Stimulated activated CD8-positive, alpha-beta memory T cell treated with anti-CD3 and anti-CD28 coated beads, Interleukin-7, amount 100 ng/mL, for 24 hours (primary cell): Measurements from ENCODE around the gene DMRTC2.

ENCODE experiments used
- DNase-seq: peaks from one replicate; pipeline ENCODE4 v3.0.0-alpha.2; 2020; ENCODE audit warnings: low read depth

The DMRTC2 gene

DNA sequence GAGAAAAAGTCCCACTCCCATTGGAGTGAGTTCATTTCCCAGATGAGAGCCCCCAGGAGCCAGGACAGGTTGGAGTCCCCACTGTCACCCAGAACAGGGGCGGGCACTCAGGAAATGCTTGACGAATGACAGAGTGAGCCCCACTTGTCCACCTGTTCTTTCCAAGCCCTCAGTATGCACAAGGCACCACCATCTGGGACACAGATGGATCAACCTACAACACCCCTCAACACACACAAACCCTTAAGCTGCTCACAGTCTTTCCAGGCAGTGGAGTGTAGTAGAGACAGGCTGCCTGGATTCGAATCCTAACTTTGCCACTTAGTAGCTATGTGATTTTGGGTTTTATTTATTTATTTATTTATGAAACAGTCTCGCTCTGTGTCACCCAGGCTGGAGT lies 46.1 kb downstream of the DMRTC2 start:
- DNase-seq = no peak

DNA sequence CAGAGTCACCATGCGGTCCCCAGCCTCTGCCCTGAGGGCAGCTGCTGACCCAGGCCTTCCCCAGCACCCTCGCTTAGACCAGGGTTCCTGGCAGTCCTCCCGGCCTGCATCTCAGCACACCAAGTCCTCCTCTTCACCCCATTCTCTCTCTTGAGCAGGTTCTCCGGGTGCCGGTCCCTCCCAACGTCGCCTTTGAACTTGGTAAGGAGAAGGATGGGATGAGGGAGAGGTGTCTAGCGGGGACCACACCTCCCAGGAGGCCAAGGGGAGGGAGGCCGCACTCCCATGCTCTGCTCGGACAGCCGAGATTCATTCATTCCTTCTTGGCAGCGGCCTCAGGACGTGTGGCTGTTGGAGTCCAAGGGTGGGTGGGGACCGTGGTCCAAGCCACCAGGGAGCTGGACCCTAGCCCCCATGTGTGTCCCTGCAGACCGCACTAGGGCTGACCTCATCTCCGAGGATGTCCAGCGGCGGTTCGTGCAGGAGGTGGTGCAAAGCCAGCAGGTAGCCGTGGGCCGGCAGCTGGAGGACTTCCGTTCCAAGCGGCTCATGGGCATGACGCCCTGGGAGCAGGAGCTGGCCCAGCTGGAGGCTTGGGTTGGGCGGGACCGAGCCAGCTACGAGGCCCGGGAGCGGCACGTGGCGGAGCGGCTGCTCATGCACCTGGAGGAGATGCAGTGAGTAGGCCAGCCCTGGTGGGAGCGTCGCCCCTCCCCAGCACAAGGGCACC lies 47.5 kb downstream of the DMRTC2 start:
- DNase-seq = no peak

DNA sequence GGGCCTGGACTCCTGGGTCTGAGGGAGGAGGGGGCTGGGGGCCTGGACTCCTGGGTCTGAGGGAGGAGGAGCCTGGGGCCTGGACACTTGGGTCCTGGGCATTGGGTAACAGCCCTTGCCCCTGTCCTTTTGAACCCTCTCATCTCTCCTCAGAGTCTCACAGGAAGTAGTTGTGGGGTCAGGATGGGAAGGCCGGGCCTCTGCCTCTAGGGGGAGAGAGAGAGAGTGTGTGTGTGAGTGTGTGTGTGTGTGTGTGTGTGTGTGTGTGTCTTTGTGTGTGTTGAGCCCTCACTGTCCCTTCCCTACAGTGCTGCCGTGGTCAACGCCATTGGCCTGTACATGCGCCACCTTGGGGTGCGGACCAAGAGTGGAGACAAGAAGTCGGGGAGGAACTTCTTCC lies 49.1 kb downstream of the DMRTC2 start:
- DNase-seq = no peak

DNA sequence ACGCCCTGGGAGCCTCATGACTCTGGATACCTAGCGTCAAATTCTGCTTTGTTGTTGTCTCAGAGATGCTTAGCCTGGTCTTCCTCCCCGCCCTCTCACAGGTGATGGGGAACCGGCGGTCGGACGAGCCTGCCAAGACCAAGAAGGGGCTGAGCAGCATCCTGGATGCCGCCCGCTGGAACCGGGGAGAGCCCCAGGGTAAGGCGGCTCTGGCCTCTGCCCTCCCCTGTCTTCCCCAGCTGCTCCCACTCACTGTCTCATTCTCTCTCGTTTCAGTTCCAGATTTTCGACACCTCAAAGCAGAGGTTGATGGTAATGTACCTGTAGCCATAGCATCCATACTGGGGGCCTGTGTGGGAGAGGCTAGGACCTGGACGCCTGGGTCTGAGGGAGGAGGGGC lies 49.5 kb downstream of the DMRTC2 start:
- no peak for DNase-seq

DNA sequence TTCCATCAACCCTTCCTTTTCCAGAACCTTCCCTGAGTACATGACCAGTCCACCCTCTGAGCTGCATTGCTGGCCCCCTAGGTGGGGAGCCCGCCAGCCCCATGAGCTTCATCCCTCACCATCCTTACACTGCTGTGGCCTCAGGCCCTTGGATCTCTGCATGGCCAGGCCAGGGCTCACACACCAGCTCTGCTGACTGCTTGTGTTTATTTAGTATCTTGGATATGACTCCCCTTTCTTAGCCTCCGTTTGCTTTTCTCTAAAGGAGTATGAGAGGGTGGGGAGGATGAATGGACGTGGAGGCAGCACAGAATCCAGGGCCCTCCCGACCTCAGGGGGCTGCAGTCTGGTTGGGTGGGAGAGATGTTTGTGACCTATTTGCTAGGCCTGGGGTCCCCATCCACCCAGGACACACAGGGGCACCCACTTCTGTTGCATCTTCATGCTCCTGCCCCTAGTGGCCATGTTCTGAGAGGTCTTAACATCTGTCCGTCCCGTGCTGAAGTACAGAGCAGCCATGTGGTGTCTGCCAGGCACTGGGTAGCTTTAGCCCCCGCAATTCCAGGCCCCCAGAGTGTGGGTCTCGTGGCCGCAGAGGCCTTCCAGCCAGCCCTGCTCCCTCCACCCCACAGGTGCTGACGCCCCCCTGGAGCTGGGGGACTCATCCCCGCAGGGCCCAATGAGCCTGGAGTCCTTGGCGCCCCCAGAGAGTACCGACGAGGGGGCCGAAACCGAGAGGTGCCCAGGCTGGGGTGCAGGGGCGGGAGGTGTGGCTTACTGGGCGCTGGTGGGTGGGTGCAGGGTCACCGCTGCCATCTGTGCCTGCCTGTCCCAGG lies 51.1 kb downstream of the DMRTC2 start:
- no peak for DNase-seq

DNA sequence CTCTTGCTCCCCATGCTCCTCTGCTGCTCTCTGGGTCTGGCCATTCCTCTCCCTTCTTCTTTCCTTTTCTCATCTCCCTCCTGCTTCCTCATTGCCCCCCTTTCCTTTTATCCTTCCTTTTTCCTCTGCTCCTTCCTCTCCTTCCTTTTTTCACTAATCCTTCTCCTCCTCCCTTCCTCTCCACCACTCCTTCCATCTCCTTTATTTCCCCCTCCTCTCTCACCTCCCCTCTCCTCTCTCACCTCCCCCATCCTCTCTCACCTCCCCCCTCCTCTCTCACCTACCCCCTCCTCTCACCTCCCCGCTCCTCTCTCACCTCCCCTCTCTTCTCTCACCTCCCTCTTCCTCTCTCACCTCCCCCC lies 51.7 kb downstream of the DMRTC2 start:
- no peak for DNase-seq

DNA sequence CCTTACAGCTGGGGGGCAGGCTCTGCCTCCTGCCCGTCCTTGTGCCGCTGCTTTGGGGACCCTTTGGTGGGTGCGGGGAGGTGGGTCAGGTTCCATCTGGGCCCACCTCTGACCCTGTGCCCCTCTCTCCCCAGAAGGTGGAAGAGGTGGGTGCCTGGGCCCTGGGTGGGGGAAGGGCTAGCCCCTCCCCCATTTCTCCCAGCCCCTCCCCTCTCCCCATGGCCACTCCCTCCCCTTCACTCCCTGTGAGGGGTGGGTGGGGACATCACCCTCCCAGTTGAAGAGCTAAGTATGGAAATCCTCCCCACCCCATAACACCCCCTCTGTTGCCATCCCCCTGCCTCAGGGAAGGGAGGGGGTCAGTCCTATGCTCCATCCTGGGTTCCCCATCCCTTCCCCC lies 52.3 kb downstream of the DMRTC2 start:
- no peak for DNase-seq

DNA sequence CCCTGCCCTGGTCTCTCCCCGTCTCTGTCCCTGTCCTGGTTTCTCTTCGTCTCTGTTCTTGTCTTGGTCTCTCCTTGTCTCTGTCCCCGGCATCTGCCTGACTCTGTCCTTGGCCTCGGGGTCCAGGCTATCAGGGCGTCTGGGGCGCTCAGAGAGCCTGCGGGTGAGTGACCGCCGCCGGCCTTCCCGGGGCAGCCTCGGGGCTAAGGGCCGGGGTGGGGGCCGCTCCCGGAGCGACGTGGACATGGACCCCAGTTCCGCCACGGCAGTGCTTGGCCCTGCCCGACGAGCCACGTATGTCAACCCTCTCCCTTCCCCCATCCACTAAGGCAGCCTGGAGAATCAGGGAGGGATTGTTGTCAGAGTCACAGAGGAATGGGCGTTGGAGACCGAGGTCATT lies 53.0 kb downstream of the DMRTC2 start:
- no peak for DNase-seq

DNA sequence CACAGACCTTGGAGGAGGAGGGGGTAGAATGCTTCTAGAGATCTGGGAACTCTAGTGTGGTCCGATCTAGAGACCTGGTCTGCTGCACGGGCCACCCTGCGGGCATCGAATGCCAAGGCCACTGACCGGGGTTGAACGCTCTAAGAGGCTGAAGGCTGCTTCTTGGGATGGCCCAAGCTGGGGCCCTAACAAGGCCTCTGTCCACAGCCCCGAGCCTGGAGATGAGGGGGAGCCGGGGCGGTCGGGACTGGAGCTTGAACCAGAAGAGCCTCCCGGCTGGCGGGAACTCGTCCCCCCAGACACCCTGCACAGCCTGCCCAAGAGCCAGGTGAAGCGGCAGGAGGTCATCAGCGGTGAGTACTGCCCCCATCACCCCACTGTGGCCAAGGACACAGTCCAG lies 53.4 kb downstream of the DMRTC2 start:
- no peak for DNase-seq
